PFSK-1 (cell line): ENCODE results near the gene CIDEC.

Experiments
- FOXP2 ChIP-seq: optimal IDR thresholded peaks from 2 replicates; pipeline ENCODE3; 2011; ENCODE audit warnings: borderline replicate concordance, control low read depth, inconsistent platforms; ENCODE audit not compliant: insufficient read depth; ENCODE audit errors: extremely low read length, extremely low read depth
- POLR2AphosphoS5 ChIP-seq: IDR thresholded peaks from 2 replicates; pipeline ENCODE4 v1.6.1; 2012; ENCODE audit warnings: low read depth, mild to moderate bottlenecking, control low read depth, low read length, moderate library complexity
- SIN3A ChIP-seq: IDR thresholded peaks from 2 replicates; pipeline ENCODE4 v1.6.1; 2012; ENCODE audit warnings: mild to moderate bottlenecking, low read length, moderate library complexity, borderline replicate concordance; ENCODE audit not compliant: insufficient read depth
- TAF1 ChIP-seq: IDR thresholded peaks from 2 replicates; pipeline ENCODE4 v1.6.1; 2012; ENCODE audit warnings: low read length, control low read depth, borderline replicate concordance; ENCODE audit not compliant: insufficient read depth
- TF ChIP-seq, protein P1 (sequence below), 2 experiments: IDR thresholded peaks; 2 replicates each; pipeline versions ENCODE4 v1.6.1 to v1.8.0; 2011 to 2012; ENCODE audit warnings: low read depth in 2 of 2, low read length in 2 of 2, control low read depth in 1 of 2, inconsistent platforms in 1 of 2, mild to moderate bottlenecking in 1 of 2, moderate library complexity in 1 of 2; ENCODE audit not compliant: insufficient read depth in 1 of 2

The CIDEC gene

DNA sequence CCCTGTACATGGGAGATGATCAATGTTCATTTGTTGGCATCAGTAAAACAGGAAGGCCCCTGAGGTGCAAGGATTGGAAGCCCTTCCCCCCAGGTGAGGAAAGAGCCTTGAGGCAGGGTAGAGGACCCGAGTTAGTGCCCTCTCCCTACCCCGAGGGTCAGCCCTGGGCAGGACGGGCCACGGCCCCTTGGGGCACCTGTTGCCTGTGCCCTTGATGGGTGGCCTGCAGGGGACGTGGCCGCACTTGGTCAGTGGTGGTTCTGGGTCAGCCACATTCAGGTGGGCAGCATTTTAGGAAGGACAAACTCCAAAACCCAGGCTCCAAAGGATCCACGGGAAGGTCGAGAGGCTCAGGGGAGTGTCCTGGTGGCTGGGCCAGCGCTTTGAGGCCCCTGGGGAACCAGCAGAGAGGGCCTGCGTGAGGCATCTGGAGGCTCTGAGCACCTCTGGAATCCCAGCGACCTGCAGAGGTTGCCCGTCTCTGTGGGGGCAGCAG lies 20.5 kb downstream of the CIDEC start:
- TF ChIP-seq TAF1 (no peak), SIN3A (no peak), FOXP2 (no peak), POLR2AphosphoS5 (no peak)
- TF ChIP-seq, protein P1, sequence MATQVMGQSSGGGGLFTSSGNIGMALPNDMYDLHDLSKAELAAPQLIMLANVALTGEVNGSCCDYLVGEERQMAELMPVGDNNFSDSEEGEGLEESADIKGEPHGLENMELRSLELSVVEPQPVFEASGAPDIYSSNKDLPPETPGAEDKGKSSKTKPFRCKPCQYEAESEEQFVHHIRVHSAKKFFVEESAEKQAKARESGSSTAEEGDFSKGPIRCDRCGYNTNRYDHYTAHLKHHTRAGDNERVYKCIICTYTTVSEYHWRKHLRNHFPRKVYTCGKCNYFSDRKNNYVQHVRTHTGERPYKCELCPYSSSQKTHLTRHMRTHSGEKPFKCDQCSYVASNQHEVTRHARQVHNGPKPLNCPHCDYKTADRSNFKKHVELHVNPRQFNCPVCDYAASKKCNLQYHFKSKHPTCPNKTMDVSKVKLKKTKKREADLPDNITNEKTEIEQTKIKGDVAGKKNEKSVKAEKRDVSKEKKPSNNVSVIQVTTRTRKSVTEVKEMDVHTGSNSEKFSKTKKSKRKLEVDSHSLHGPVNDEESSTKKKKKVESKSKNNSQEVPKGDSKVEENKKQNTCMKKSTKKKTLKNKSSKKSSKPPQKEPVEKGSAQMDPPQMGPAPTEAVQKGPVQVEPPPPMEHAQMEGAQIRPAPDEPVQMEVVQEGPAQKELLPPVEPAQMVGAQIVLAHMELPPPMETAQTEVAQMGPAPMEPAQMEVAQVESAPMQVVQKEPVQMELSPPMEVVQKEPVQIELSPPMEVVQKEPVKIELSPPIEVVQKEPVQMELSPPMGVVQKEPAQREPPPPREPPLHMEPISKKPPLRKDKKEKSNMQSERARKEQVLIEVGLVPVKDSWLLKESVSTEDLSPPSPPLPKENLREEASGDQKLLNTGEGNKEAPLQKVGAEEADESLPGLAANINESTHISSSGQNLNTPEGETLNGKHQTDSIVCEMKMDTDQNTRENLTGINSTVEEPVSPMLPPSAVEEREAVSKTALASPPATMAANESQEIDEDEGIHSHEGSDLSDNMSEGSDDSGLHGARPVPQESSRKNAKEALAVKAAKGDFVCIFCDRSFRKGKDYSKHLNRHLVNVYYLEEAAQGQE (IDR thresholded peaks at IDR 0.05; ENCODE audit: insufficient read depth in 1 of 2, low read depth in 2 of 2, low read length in 2 of 2): no peak

GRCh38 chr3:9855594-9855993 lies 24.5 kb downstream of the CIDEC start:
- no peak for TF ChIP-seq SIN3A
- no peak for TF ChIP-seq TAF1
- TF ChIP-seq POLR2AphosphoS5: no peak
- TF ChIP-seq, protein P1 (IDR thresholded peaks at IDR 0.05; ENCODE audit: insufficient read depth in 1 of 2, low read depth in 2 of 2, low read length in 2 of 2): no peak
- no peak for TF ChIP-seq FOXP2

- TF ChIP-seq FOXP2 (no peak), TAF1 (no peak), SIN3A (no peak), POLR2AphosphoS5 (no peak)
- TF ChIP-seq, protein P1 (IDR thresholded peaks at IDR 0.05; ENCODE audit: insufficient read depth in 1 of 2, low read depth in 2 of 2, low read length in 2 of 2): no peak
Measured at GRCh38 chr3:9852528-9852927, 27.5 kb downstream of the CIDEC start.

DNA sequence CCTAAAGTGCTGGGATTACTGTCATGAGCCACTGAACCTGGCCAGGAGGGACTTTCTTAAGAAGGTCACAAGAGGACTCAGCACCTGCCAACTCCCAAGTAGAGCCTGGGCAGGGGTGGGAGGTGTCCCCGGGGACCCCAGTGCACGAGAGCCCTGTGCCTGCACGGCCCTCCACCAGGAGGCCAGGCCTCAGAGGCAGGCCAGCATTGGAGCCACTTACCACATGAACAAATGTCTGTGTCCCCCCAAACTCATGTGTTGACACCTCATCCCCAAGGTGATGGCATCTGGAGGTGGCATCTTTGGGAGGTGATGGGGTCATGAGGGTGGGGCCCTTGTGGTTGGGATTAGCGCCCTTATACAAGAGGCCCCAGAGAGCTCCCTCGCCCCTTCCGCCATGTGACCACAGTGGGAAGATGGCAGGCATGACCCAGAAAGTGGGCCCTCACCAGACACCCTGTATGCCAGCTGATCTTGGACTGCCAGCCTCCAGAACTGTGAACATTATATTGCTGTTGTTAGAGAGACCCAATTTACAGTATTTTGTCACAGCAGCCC lies 33.0 kb downstream of the CIDEC start:
- TF ChIP-seq POLR2AphosphoS5 (no peak), FOXP2 (no peak), TAF1 (no peak), SIN3A (no peak)
- TF ChIP-seq, protein P1 (IDR thresholded peaks at IDR 0.05; ENCODE audit: insufficient read depth in 1 of 2, low read depth in 2 of 2, low read length in 2 of 2): no peak

GRCh38 chr3:9846231-9846630 lies 33.8 kb downstream of the CIDEC start:
- TF ChIP-seq FOXP2: no peak
- TF ChIP-seq SIN3A: no peak
- no peak for TF ChIP-seq POLR2AphosphoS5
- TF ChIP-seq, protein P1 (IDR thresholded peaks at IDR 0.05; ENCODE audit: insufficient read depth in 1 of 2, low read depth in 2 of 2, low read length in 2 of 2): no peak
- TF ChIP-seq TAF1: no peak
